Right lobe of liver (tissue), 6 donors: ENCODE measurements around the gene RBM28. TPM values are rescaled to one million over a fixed set of nuclear protein-coding genes. Genes with fewer than 3 reads are reported as not detected.

Experiments used
- ATAC-seq, 4 donors: fragments of 200-7000 bp; cut with Tn5 transposase; one replicate each; pipeline ENCODE4 v1.9.1; 2020; ENCODE audit warnings: mild to moderate bottlenecking in 4 of 4, moderate library complexity in 4 of 4
- DNase-seq, 3 donors: peaks; one replicate each; pipeline ENCODE4 v3.0.0-alpha.2; 2020
- H3K27ac ChIP-seq, 3 donors: fragments of 200-600 bp; one replicate each; pipeline ENCODE4 v1.8.0; 2022
- H3K27me3 ChIP-seq, 2 donors: fragments of 200-600 bp; one replicate each; pipeline ENCODE4 v1.8.0; 2022
- H3K36me3 ChIP-seq, 4 donors: fragments of 200-600 bp; sonication (generic) in 1 of 4; one replicate each; pipeline versions ENCODE4 v1.5.1 to v1.8.0; 2017 to 2022; ENCODE audit warnings: control low read depth in 1 of 4
- H3K4me1 ChIP-seq, 4 donors: fragments of 200-600 bp; sonication (generic) in 1 of 4; one replicate each; pipeline versions ENCODE4 v1.5.1 to v1.8.0; 2017 to 2022; ENCODE audit warnings: control low read depth in 1 of 4
- H3K4me3 ChIP-seq, 3 donors: fragments of 200-600 bp; one replicate each; pipeline ENCODE4 v1.8.0; 2022
- H3K9me3 ChIP-seq, 4 donors: fragments of 200-600 bp; sonication (generic) in 1 of 4; one replicate each; pipeline versions ENCODE4 v1.5.1 to v1.8.0; 2017 to 2022; ENCODE audit warnings: control low read depth in 1 of 4
- CTCF ChIP-seq, 4 donors: fragments of 200-600 bp in 3 of 4; fragments of 450-650 bp in 1 of 4; IDR thresholded peaks; one replicate each; pipeline versions ENCODE4 v1.5.1 to v1.8.0; 2016 to 2022; ENCODE audit warnings: antibody characterized with exemption in 4 of 4, mild to moderate bottlenecking in 2 of 4
- POLR2A ChIP-seq: fragments of 450-650 bp; IDR thresholded peaks from one replicate; pipeline ENCODE4 v1.6.1; 2017; ENCODE audit warnings: antibody characterized with exemption, mild to moderate bottlenecking
- WGBS: methylation state at CpG from one replicate; pipeline ENCODE4 v1.1.6; 2018; ENCODE audit warnings: low coverage, low lambda C conversion rate; ENCODE audit not compliant: insufficient coverage; ENCODE audit errors: missing lambda C conversion rate; 5-methylcytosine and 5-hydroxymethylcytosine counted together
- intact Hi-C, 2 donors: fragments of 100-400 bp; cut with DNase I; formaldehyde crosslinking; loops; one replicate each; pipeline versions ENCODE4 v1.11.2 to v1.14.1; 2022
- total RNA-seq, 6 experiments: library from RNA; depleted of rRNA in 2 of 6; stranded (reverse); fragments of >200 nt in 2 of 6; fragmentation: NEBNext Ultra II Directional in 3 of 6; extraction: Animal tissue kit (Norgen Biotek cat#: 25700) in 3 of 6; gene quantifications; one replicate each; pipeline versions ENCODE4 v1.1.0 to v1.2.4, GENCODE V29; 2016 to 2023
- donor health status: DM: no; HTN: yes; CAD: no.
- donor health status: DM: no; HTN: no; CAD: no.
- donor health status: DM: no; HTN: no; CAD: no.
- donor health status: DM: no; HTN: yes; CAD: no.
- donor health status: DM: no; HTN: yes; CAD: no.

RBM28 gene
- total RNA-seq, 6 experiments from 2014 or later = 9.0 to 17.4 (median 11.1) TPM

GRCh38 chr7:128267595-128267924 lies 76.1 kb downstream of the RBM28 start:
- ATAC-seq (no peak), DNase-seq (peak in 1 of 3 donors; percentile 33)

GRCh38 chr7:128266883-128267594 lies 76.7 kb downstream of the RBM28 start:
- peak in 3 of 4 donors; percentile 24 to 38 (median 29) for ATAC-seq
- Histone ChIP-seq H3K27ac (no peak overlapping the region), H3K4me1 (peaks cover 0 to 13% (median 0%) of the 10 kb centered on the region in 4 donors), H3K4me3 (no peak overlapping the region), H3K27me3 (peaks cover 0 to 6% of the 10 kb centered on the region in 2 donors), H3K9me3 (no peaks in the 10 kb centered on the region), H3K36me3 (no peaks in the 10 kb centered on the region)
- intact Hi-C loops = no loop called here
- TF ChIP-seq POLR2A (no peak), CTCF (IDR thresholded peaks at IDR 0.05) (no peak)
- DNase-seq = peak in 1 of 3 donors; percentile 38
- 27% methylated on average over 14 of the region's 16 CpGs for WGBS

More at GRCh38 chr7:128267595-128267924, 76.1 kb downstream of the RBM28 start:
- Histone ChIP-seq H3K9me3 (no peaks in the 10 kb centered on the region), H3K27ac (no peak overlapping the region), H3K4me3 (no peak overlapping the region), H3K36me3 (no peaks in the 10 kb centered on the region), H3K27me3 (peaks cover 0 to 6% of the 10 kb centered on the region in 2 donors), H3K4me1 (peaks cover 0 to 13% (median 0%) of the 10 kb centered on the region in 4 donors)
- TF ChIP-seq POLR2A (no peak), CTCF (IDR thresholded peaks at IDR 0.05) (no peak)
- intact Hi-C loops = no loop called here
- 92% methylated on average over 2 of the region's 4 CpGs for WGBS

GRCh38 chr7:128266529-128266882 lies 77.2 kb downstream of the RBM28 start:
- DNase-seq = no peak
- WGBS = no CpG with 5 or more reads among the region's 1 CpG
- Histone ChIP-seq H3K27ac (no peak overlapping the region), H3K36me3 (no peaks in the 10 kb centered on the region), H3K27me3 (peaks cover 0 to 6% of the 10 kb centered on the region in 2 donors), H3K9me3 (no peaks in the 10 kb centered on the region), H3K4me1 (peaks cover 0 to 9% (median 0%) of the 10 kb centered on the region in 4 donors), H3K4me3 (no peak overlapping the region)
- no peak for ATAC-seq
- TF ChIP-seq POLR2A (no peak), CTCF (IDR thresholded peaks at IDR 0.05) (no peak)
- intact Hi-C loops = no loop called here

GRCh38 chr7:128265906-128266300 lies 77.8 kb downstream of the RBM28 start:
- H3K4me3 ChIP-seq = no peak overlapping the region
- no peak for ATAC-seq
- H3K27ac ChIP-seq = no peak overlapping the region
- no peak for TF ChIP-seq POLR2A
- no peak for TF ChIP-seq CTCF (IDR thresholded peaks at IDR 0.05)
- no peaks in the 10 kb centered on the region for H3K9me3 ChIP-seq
- WGBS = 55% methylated on average over 4 of the region's 5 CpGs
- H3K4me1 ChIP-seq = peaks cover 0 to 3% (median 0%) of the 10 kb centered on the region in 4 donors
- no peaks in the 10 kb centered on the region for H3K36me3 ChIP-seq
- H3K27me3 ChIP-seq = peaks cover 0 to 5% of the 10 kb centered on the region in 2 donors
- DNase-seq = no peak
- intact Hi-C loops = no loop called here
